8988T (cell line): ENCODE data around the gene MANF.

Experiments
- DNase-seq: peaks from one replicate; pipeline ENCODE4 v3.0.0; 2011

The MANF gene

GRCh38 chr3:51436998-51437639, 52.0 kb downstream of the MANF start:
- no peak for DNase-seq
